ENCODE measurements around the gene RBM20.

The RBM20 gene

DNA sequence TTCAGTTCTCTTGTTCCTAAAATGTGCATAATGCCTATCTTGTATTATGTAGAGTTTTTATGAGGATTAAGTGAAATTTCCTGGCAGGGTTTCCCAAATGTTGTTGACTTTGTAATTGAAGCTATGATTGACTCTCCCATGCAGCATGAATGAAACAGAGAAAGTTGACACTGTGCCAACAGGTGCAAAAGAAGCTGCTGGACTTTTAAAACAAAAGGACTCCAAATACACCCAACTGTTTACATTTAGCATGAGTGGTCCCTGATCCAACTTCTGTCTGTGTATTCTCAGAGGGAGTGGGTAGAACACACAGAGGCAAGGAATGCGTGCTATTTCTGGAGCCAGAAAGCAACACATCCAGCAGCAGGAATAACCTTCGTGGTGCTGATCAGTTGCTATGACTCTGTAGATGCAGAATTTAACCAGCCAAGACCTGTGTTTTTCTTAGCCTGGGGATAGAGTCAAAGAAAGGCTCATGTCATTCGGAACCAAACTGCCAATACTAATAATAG lies 14.4 kb upstream of the RBM20 start:
- no peaks in the 10 kb centered on the region for H3K27me3 ChIP-seq (replicated peaks)
- in situ Hi-C loops (cut with HindIII; ENCODE audit: low pct_ligation_motif_present, low sequenced_read_pairs) = no loop called here

DNA sequence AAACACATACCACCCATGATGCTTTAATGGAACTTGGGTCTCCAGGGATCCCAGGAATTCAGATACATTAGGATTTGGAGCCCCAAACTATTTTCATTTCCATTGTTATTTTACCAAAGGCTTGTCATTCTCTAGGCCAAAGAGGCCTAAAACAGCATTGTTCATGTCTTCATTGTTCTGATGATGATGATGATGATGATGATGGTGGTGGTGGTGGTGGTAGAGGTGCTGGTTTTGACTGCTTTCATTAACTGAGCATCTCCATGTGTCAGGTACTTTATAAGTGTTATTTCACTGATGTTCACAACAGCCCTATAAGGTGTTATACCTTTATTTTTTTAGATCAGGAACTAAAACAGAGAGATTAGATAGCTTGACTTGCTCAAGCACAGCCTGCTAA lies 12.2 kb upstream of the RBM20 start:
- Histone ChIP-seq H3K27ac (no peak overlapping the region), H3K27me3 (replicated peaks) (no peaks in the 10 kb centered on the region), H3K4me3 (ENCODE audit: low read depth, low read length) (no peak overlapping the region), H3K36me3 (replicated peaks) (no peaks in the 10 kb centered on the region)
- in situ Hi-C loops (cut with HindIII; ENCODE audit: low pct_ligation_motif_present, low sequenced_read_pairs) = no loop called here
- TF ChIP-seq, protein P1, sequence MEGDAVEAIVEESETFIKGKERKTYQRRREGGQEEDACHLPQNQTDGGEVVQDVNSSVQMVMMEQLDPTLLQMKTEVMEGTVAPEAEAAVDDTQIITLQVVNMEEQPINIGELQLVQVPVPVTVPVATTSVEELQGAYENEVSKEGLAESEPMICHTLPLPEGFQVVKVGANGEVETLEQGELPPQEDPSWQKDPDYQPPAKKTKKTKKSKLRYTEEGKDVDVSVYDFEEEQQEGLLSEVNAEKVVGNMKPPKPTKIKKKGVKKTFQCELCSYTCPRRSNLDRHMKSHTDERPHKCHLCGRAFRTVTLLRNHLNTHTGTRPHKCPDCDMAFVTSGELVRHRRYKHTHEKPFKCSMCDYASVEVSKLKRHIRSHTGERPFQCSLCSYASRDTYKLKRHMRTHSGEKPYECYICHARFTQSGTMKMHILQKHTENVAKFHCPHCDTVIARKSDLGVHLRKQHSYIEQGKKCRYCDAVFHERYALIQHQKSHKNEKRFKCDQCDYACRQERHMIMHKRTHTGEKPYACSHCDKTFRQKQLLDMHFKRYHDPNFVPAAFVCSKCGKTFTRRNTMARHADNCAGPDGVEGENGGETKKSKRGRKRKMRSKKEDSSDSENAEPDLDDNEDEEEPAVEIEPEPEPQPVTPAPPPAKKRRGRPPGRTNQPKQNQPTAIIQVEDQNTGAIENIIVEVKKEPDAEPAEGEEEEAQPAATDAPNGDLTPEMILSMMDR (IDR thresholded peaks at IDR 0.05; ENCODE audit: low read depth, low read length, missing control alignments) = no peak
- no peak for DNase-seq

More for the DNA sequence above, 14.4 kb upstream of the RBM20 start:
- Histone ChIP-seq H3K36me3 (replicated peaks) (no peaks in the 10 kb centered on the region), H3K4me3 (ENCODE audit: low read depth, low read length) (no peak overlapping the region), H3K27ac (no peak overlapping the region)
- TF ChIP-seq, protein P1 (IDR thresholded peaks at IDR 0.05; ENCODE audit: low read depth, low read length, missing control alignments) = no peak
- DNase-seq = peak; percentile 88

DNA sequence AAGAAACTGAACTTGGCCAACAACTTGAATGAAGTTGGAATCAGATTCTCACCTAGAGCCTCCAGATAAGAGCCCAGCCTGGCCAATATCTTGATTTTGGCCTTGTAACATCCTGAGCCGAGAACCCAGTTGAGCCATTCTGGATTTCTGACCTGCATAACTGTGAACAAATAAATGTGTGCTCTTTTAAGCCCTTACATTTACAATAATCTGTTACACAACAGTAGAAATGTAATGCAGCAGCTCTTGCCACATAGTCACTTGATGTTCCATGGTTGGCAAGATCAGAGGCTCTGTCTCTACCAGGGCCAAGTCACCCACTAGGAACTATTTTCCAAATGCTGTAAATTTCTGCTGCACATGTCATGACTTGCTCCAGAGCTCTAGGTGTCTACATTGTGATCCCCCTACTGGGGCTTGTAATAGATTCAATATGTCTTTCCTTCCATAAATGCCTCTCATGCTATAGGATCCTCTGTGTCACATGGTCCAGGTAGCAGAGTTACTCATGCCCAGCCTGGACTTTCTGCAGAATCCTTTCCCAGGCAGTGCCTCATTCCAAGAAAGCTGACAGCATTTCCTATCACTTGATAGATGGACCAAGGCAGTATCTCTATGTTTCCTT lies 11.4 kb upstream of the RBM20 start:
- in situ Hi-C loops (cut with HindIII; ENCODE audit: low pct_ligation_motif_present, low sequenced_read_pairs) = no loop called here
- no peak overlapping the region for H3K27ac ChIP-seq
- no peaks in the 10 kb centered on the region for H3K36me3 ChIP-seq (replicated peaks)
- TF ChIP-seq, protein P1 (IDR thresholded peaks at IDR 0.05; ENCODE audit: low read depth, low read length, missing control alignments) = no peak
- DNase-seq = no peak
- no peaks in the 10 kb centered on the region for H3K27me3 ChIP-seq (replicated peaks)
- no peak overlapping the region for H3K4me3 ChIP-seq (ENCODE audit: low read depth, low read length)

DNA sequence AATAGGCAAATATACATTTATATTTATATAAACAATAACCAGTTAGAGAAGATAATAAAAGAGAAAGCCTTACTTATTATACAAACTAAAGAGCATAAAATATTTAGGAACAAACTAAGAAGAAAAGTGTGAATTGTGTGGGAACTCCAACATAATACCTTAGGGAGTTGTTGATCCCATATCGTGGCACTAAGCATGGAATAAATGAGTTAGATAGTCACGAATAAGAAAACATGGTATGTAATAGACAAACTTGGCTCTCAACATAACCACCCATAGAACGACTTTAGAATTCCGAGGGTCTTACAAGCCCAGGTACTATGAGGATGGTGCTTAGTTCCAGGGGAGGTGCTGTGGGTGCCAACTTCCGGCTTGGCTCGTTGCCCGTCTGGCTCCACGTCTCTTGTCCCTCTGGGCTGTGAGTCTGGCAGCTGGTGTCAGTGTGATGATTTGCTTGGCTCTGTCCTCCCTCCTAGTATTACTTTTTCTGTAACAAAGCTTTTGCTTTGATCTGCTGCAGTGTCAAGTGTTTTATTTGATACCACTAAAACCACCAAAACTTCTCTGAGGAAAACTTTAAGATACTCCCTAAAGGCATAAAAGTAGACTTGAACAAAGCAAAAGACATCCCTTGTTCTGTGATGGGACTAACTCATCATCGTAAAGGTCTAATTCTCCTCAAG lies 9.5 kb upstream of the RBM20 start:
- in situ Hi-C loops (cut with HindIII; ENCODE audit: low pct_ligation_motif_present, low sequenced_read_pairs) = no loop called here
- Histone ChIP-seq H3K36me3 (replicated peaks) (no peaks in the 10 kb centered on the region), H3K27ac (no peak overlapping the region), H3K4me3 (ENCODE audit: low read depth, low read length) (no peak overlapping the region), H3K27me3 (replicated peaks) (no peaks in the 10 kb centered on the region)
- TF ChIP-seq, protein P1 (IDR thresholded peaks at IDR 0.05; ENCODE audit: low read depth, low read length, missing control alignments) = no peak
- no peak for DNase-seq

DNA sequence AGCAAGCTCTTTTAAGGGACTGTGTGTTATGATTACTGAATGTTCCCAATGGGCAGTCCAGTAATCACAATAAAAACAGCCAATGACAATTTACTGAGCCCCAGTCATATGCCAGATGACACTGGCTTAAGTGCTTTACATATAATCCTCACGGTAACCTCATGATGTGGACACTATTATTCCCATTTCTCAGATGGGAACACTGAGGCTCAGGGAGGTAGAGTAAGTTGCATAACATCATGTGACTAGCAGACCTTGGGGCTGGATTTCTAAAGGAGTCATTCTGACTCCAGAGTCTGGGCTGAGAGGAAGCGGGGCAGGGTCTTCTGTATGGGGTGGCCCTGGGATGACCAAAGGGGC lies 7.6 kb upstream of the RBM20 start:
- TF ChIP-seq, protein P1 (IDR thresholded peaks at IDR 0.05; ENCODE audit: low read depth, low read length, missing control alignments) = no peak
- in situ Hi-C loops (cut with HindIII; ENCODE audit: low pct_ligation_motif_present, low sequenced_read_pairs) = no loop called here
- H3K36me3 ChIP-seq (replicated peaks) = no peaks in the 10 kb centered on the region

More for the DNA sequence above, 7.6 kb upstream of the RBM20 start:
- Histone ChIP-seq H3K27me3 (replicated peaks) (no peaks in the 10 kb centered on the region), H3K4me3 (ENCODE audit: low read depth, low read length) (no peak overlapping the region), H3K27ac (peak overlapping the region; percentile 70)
- no peak for DNase-seq

Data from brain microvascular endothelial cell (primary cell).